Transverse colon (tissue), 4 donors: Measurements from ENCODE around the gene ADGRE2.

Source experiments
- CTCF ChIP-seq, 5 experiments: fragments of 200-600 bp in 3 of 5; fragments of 450-650 bp in 2 of 5; sonication (generic) in 3 of 5; IDR thresholded peaks; 1 replicate in 2 of 5; 2 replicates in 3 of 5; pipeline ENCODE4 v1.5.1; 2016 to 2017; ENCODE audit warnings: antibody characterized with exemption in 5 of 5, inconsistent platforms in 3 of 5, mild to moderate bottlenecking in 2 of 5, moderate library complexity in 1 of 5
- POLR2A ChIP-seq: fragments of 450-650 bp; IDR thresholded peaks from one replicate; pipeline ENCODE4 v1.6.1; 2016; ENCODE audit warnings: antibody characterized with exemption, mild to moderate bottlenecking, moderate library complexity
- POLR2AphosphoS5 ChIP-seq, 3 donors: sonication (generic); formaldehyde crosslinking; IDR thresholded peaks; one replicate each; pipeline ENCODE4 v1.6.1; 2016; ENCODE audit warnings: antibody characterized with exemption in 3 of 3

- TF ChIP-seq CTCF (IDR thresholded peaks at IDR 0.05) (no peak), POLR2A (no peak), POLR2AphosphoS5 (IDR thresholded peaks at IDR 0.05) (no peak)
These were observed 44.8 kb downstream of the ADGRE2 start for GRCh38 chr19:14733574-14733973.
